ENCODE results near the gene CUX1. TPM values are rescaled to one million over a fixed set of nuclear protein-coding genes. Genes with fewer than 3 reads are reported as not detected.

CUX1 gene
- total and polyA plus RNA-seq, 10 of the 15 experiments (the other 5 are each of a cell fraction or from before 2014, with no cell fraction given), result 6.1 to 48.6 (median 25.9) TPM

DNA sequence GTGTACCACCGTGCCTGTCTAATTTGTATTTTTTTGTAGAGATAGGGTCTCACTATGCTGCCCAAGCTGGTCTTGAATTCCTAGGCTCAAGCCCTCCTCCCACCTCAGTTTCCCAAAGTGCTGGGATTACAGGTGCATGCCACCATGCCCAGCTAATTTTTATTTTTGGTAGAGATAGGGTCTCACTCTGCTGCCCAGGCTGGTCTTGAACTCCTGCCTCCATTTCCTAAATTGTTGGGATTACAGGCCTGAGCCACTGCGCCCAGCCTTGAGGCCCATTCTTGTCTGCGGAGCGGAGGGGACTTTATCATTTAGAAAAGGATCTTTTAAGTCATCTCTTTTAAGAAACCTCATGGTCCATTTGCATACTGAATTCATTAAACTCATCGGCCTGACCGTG, 247.8 kb downstream of the CUX1 start:
- no peaks in the 10 kb centered on the region for H3K27me3 ChIP-seq (replicated peaks in 1 of 2; ENCODE audit: control insufficient read depth in 2 of 2, insufficient read depth in 2 of 2, low read length in 1 of 2)
- peaks cover 4% of the 10 kb centered on the region in 2 experiments for H3K36me3 ChIP-seq (ENCODE audit: control insufficient read depth in 2 of 2, insufficient read depth in 2 of 2, low read length in 1 of 2)
- intact Hi-C loops (cut with micrococcal nuclease; ENCODE audit: unreplicated experiment) (no loop called here), in situ Hi-C loops (cut with MboI) (no loop called here)
- SMC1A ChIA-PET (ENCODE audit: uncharacterized antibody, unreplicated experiment), result interaction anchor here (1.0 to 2.2 kb wide), 6 partner anchors 24 to 247 kb away, joined by 3 to 5 read pairs (median 4); no protein-coding TSS in a partner anchor
- peaks cover 12% of the 10 kb centered on the region for H3K79me2 ChIP-seq (ENCODE audit: control insufficient read depth, insufficient read depth, low read length)
- ATAC-seq (no peak), DNase-seq (ENCODE audit: low read depth, low spot score) (no peak), FAIRE-seq (no peak)
- H3K4me1 ChIP-seq (ENCODE audit: control insufficient read depth, insufficient read depth, low read length), result peaks cover 35% of the 10 kb centered on the region
- TF ChIP-seq ZNF207 (IDR thresholded peaks at IDR 0.05; ENCODE audit: borderline replicate concordance) (no peak), IKZF2 (IDR thresholded peaks at IDR 0.05) (no peak), POU2F2 (IDR thresholded peaks at IDR 0.05; ENCODE audit: borderline replicate concordance, low read depth, low read length) (peak; percentile 35; the same call in 1 of the 3 replicates)
- TF ChIP-seq, protein P1, sequence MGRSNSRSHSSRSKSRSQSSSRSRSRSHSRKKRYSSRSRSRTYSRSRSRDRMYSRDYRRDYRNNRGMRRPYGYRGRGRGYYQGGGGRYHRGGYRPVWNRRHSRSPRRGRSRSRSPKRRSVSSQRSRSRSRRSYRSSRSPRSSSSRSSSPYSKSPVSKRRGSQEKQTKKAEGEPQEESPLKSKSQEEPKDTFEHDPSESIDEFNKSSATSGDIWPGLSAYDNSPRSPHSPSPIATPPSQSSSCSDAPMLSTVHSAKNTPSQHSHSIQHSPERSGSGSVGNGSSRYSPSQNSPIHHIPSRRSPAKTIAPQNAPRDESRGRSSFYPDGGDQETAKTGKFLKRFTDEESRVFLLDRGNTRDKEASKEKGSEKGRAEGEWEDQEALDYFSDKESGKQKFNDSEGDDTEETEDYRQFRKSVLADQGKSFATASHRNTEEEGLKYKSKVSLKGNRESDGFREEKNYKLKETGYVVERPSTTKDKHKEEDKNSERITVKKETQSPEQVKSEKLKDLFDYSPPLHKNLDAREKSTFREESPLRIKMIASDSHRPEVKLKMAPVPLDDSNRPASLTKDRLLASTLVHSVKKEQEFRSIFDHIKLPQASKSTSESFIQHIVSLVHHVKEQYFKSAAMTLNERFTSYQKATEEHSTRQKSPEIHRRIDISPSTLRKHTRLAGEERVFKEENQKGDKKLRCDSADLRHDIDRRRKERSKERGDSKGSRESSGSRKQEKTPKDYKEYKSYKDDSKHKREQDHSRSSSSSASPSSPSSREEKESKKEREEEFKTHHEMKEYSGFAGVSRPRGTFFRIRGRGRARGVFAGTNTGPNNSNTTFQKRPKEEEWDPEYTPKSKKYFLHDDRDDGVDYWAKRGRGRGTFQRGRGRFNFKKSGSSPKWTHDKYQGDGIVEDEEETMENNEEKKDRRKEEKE (IDR thresholded peaks at IDR 0.05), result no peak
- RAD21 ChIA-PET (ENCODE audit: unreplicated experiment), result interaction anchor here (0.9 to 1.0 kb wide), 2 partner anchors 124 to 208 kb away, joined by 3 read pairs; no protein-coding TSS in a partner anchor
- H3K4me2 ChIP-seq (ENCODE audit: control insufficient read depth, insufficient read depth), result no peak overlapping the region
- BruUV-seq (replicated peaks), result no TSS peak
- no peaks in the 10 kb centered on the region; the same call in 2 of the 3 replicates for H3K9me3 ChIP-seq (replicated peaks; ENCODE audit: control insufficient read depth, insufficient read depth, low read length)
- peak overlapping the region; percentile 54; the same call in 1 of the 2 replicates for H3K27ac ChIP-seq (ENCODE audit: control insufficient read depth, insufficient read depth)
- CTCF ChIA-PET, result interaction anchor here (1.8 kb wide), 1 partner anchor 60 kb away, joined by 4 read pairs; no protein-coding TSS in a partner anchor
- no peak overlapping the region for H3K9ac ChIP-seq (ENCODE audit: control insufficient read depth, insufficient read depth, low read length)
- no peak overlapping the region for H2AFZ ChIP-seq (ENCODE audit: control insufficient read depth, low read depth, low read length)
- POLR2A ChIA-PET, result interaction anchor here (1.3 kb wide), 1 partner anchor 79 kb away, joined by 3 read pairs; no protein-coding TSS in a partner anchor
- 65% methylated on average over 6 of the region's 6 CpGs for WGBS (ENCODE audit: insufficient coverage, insufficient replicate concordance, low lambda C conversion rate, missing lambda C conversion rate)
- H4K20me1 ChIP-seq (ENCODE audit: control insufficient read depth, insufficient read depth), result no peaks in the 10 kb centered on the region
- no peak overlapping the region for H3K4me3 ChIP-seq
